ENCODE measurements around the gene COA8. TPM values are rescaled to one million over a fixed set of nuclear protein-coding genes. Genes with fewer than 3 reads are reported as not detected.

The COA8 gene
- 30.8 TPM for polyA plus RNA-seq (2012; ENCODE audit: missing spikeins)

- TF ChIP-seq TAF1 (IDR thresholded peaks at IDR 0.05; ENCODE audit: borderline replicate concordance, low read depth, low read length) (peak; percentile 59; the same call in 1 of the 2 replicates), POLR2A (IDR thresholded peaks at IDR 0.05; ENCODE audit: low read depth, low read length) (peak; percentile 89), POLR2AphosphoS5 (IDR thresholded peaks at IDR 0.05; ENCODE audit: low read depth, low read length) (peak; percentile 81)
- DNase-seq (ENCODE audit: insufficient read length) (peak; percentile 94), FAIRE-seq (peak; percentile 95)
Observed at GRCh38 chr14:103562429-103563225, at the start of gene COA8, which contains the start of gene BAG5. COA8 (plus strand) TSS chr14:103562960; CDS start chr14:103563002, 42 bp downstream. BAG5 (minus strand) TSS chr14:103562657; CDS start chr14:103561164, 1,493 bp downstream.

DNA sequence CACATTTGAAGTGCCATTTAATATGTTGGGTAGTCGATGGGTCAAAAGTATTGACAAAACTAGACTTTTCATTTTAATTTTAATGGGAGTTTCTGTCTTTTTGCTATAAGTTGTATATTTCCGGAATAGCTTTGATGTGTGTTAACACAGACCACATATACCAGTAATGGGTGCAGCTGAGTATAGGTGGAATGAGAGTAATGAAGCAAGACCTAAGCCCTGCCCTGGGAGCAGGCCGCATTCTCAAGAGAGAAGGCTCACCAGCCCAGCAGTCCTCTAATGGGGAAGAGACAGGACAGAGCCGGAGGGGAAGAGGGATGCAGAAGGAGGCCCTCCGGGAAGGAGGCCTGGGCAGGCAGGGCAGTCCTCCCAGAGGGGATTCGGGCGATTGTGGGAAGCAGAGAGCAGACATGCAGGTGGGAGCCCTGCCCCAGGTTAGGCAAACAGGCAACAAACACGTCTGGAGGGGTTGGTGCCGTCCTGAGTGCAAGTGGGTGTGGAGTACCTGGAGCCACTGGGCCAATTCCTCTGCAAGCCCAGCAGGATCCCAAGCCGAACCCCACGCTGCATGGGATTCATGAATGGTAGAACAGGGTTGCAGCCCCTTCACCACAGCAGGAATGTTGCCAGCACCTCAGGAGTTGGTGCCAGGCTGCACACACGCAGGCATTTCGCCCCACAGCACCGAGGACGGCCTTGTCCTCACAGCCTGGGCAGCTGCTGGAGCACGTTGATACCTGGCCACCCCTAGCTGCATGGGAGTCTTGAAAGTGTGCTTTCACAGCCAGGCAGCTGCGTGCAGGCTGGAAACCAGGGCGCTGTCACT is 48.0 kb upstream of the COA8 start:
- no peak for FAIRE-seq
- DNase-seq (ENCODE audit: insufficient read length), result no peak

GRCh38 chr14:103516426-103517173 is 46.2 kb upstream of the COA8 start:
- no peak for FAIRE-seq
- no peak for DNase-seq (ENCODE audit: insufficient read length)
- TF ChIP-seq POLR2AphosphoS5 (IDR thresholded peaks at IDR 0.05; ENCODE audit: low read depth, low read length) (no peak), TAF1 (IDR thresholded peaks at IDR 0.05; ENCODE audit: borderline replicate concordance, low read depth, low read length) (no peak), POLR2A (IDR thresholded peaks at IDR 0.05; ENCODE audit: low read depth, low read length) (no peak)

More for the DNA sequence above, 48.0 kb upstream of the COA8 start:
- TF ChIP-seq POLR2AphosphoS5 (IDR thresholded peaks at IDR 0.05; ENCODE audit: low read depth, low read length) (no peak), TAF1 (IDR thresholded peaks at IDR 0.05; ENCODE audit: borderline replicate concordance, low read depth, low read length) (no peak), POLR2A (IDR thresholded peaks at IDR 0.05; ENCODE audit: low read depth, low read length) (no peak)

DNA sequence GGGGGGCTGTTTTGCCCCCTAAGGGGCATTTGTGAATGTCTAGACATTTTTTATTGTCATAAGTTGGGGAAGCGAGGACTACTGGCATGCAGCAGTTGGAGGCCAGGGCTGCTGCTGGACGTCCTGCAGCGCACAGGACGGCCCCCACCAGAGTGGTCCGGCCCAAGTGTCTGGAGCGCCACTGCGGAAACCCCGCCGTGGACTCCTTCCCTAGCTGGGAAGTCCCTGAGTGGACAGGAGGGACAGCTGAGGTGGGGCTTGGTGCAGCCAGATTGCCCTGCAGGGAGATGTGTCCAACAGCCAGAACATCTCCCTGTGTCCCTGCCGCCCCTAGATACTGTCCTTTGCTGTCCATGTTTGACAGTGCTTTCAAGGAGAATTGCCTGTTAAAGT is 45.6 kb upstream of the COA8 start:
- DNase-seq (ENCODE audit: insufficient read length), result no peak

DNA sequence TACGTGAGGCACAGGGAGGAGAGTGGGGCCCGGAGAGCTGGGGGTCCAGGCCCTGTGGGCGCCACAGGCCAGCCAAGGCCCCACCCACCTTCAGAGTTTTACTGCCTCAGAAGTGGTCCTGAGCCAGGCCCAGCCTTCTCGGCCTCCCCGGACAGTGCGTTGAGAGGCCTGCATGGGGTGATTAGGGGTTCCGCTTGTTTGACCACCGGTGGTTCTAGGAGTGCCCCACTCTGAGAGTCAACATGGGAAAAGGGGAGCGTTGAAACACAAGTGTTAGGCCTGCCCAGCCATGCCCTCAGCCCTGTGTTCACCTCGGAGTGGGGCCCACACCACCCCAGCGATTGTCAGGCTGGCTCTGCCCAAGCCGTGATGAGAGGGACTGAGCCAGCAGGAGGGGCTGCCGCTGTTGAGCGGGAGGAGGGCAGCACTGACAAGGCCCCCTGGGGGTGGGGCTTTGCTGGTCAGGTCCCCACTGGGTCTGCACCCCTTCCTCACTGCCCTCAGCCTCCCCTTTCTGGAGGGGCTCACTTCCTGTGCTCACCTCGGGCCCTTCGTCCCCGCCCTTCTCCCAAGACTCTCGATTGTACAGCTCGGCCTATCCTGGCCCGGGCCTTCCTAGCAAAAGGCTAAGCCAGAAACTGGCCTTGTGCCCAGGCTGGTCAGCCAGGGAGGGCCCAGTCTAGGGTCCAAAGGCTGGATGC is 44.9 kb upstream of the COA8 start:
- FAIRE-seq, result no peak
- TF ChIP-seq POLR2AphosphoS5 (IDR thresholded peaks at IDR 0.05; ENCODE audit: low read depth, low read length) (no peak), TAF1 (IDR thresholded peaks at IDR 0.05; ENCODE audit: borderline replicate concordance, low read depth, low read length) (no peak), POLR2A (IDR thresholded peaks at IDR 0.05; ENCODE audit: low read depth, low read length) (no peak)
- no peak for DNase-seq (ENCODE audit: insufficient read length)

More for the DNA sequence above, 45.6 kb upstream of the COA8 start:
- FAIRE-seq, result no peak
- TF ChIP-seq POLR2A (IDR thresholded peaks at IDR 0.05; ENCODE audit: low read depth, low read length) (no peak), TAF1 (IDR thresholded peaks at IDR 0.05; ENCODE audit: borderline replicate concordance, low read depth, low read length) (no peak), POLR2AphosphoS5 (IDR thresholded peaks at IDR 0.05; ENCODE audit: low read depth, low read length) (no peak)

- no peak for TF ChIP-seq POLR2A (IDR thresholded peaks at IDR 0.05; ENCODE audit: low read depth, low read length)
- no peak for TF ChIP-seq POLR2AphosphoS5 (IDR thresholded peaks at IDR 0.05; ENCODE audit: low read depth, low read length)
- no peak for TF ChIP-seq TAF1 (IDR thresholded peaks at IDR 0.05; ENCODE audit: borderline replicate concordance, low read depth, low read length)
- peak; percentile 92 for FAIRE-seq
- peak; percentile 89 for DNase-seq (ENCODE audit: insufficient read length)
Observed at GRCh38 chr14:103518422-103519042, 44.2 kb upstream of the COA8 start.

DNA sequence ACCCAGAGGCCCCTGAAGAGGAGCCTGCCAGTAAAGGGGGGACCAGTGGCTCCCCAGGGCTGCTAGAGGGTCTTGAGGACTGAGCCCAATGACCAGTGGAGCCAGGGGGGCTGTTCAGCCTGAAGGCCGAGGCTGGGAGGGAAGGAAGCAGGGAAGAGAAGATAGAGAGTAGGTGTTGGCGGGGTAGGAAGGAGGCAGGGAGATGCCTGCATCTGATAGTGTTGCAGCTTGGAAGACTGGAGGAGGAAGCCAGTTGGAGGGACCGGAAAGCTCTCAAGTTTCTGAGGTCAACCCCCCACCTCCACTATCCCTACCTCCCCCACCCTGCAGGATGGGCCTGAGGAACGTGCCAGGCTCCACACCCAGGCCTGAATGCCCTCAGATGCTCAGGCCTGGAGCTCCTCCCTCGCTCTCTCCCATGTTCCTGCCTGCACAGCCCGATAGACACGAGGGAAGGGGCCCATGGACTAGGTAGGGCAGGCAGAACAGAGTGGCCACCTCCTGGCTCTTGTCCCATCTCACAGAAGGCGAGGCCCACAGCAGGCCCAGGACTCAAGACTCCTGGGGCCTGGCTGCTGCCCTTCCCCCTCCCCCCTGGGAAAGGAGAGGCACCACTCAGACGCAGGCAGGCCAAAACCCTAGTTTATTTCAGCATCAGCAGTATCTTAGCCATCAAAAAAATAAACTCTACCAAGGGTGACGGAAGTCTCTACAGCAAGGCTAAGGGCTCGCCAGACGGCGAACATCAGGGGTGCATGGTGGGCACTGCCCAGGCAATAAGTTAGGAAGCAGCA is 43.5 kb upstream of the COA8 start:
- TF ChIP-seq TAF1 (IDR thresholded peaks at IDR 0.05; ENCODE audit: borderline replicate concordance, low read depth, low read length), result no peak
- TF ChIP-seq POLR2A (IDR thresholded peaks at IDR 0.05; ENCODE audit: low read depth, low read length), result no peak
- TF ChIP-seq POLR2AphosphoS5 (IDR thresholded peaks at IDR 0.05; ENCODE audit: low read depth, low read length), result no peak
- DNase-seq (ENCODE audit: insufficient read length), result no peak
- no peak for FAIRE-seq

DNA sequence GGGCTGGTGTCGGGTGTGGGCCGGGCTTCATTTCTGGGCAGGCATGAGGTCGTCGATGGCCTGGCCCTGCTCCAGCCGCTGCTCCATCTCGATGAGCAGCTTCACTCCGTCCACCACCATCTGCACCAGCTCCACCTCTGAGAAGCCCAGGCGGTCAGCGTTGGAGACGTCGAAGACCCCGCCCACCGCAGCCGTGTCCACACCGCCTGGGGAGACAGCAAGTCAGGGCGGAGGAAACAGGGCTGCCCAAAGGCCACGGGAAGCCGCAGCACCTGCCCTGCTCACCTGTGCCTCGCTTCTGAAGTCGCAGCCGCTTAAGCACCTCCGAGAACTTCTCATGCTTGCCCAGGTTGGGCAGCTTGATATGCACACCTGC is 42.9 kb upstream of the COA8 start:
- FAIRE-seq (no peak), DNase-seq (ENCODE audit: insufficient read length) (no peak)
- TF ChIP-seq POLR2AphosphoS5 (IDR thresholded peaks at IDR 0.05; ENCODE audit: low read depth, low read length) (no peak), TAF1 (IDR thresholded peaks at IDR 0.05; ENCODE audit: borderline replicate concordance, low read depth, low read length) (no peak), POLR2A (IDR thresholded peaks at IDR 0.05; ENCODE audit: low read depth, low read length) (no peak)

- no peak for FAIRE-seq
- TF ChIP-seq TAF1 (IDR thresholded peaks at IDR 0.05; ENCODE audit: borderline replicate concordance, low read depth, low read length), result no peak
- no peak for TF ChIP-seq POLR2AphosphoS5 (IDR thresholded peaks at IDR 0.05; ENCODE audit: low read depth, low read length)
- no peak for TF ChIP-seq POLR2A (IDR thresholded peaks at IDR 0.05; ENCODE audit: low read depth, low read length)
Observed at GRCh38 chr14:103520269-103520656, 42.5 kb upstream of the COA8 start.

More at GRCh38 chr14:103520269-103520656, 42.5 kb upstream of the COA8 start:
- no peak for DNase-seq (ENCODE audit: insufficient read length)
